Breast epithelium (tissue), 4 donors: ENCODE data around the gene MARVELD1. TPM values are rescaled to one million over a fixed set of nuclear protein-coding genes. Genes with fewer than 3 reads are reported as not detected.

Source experiments
- DNase-seq, 2 donors: peaks; one replicate each; pipeline ENCODE4 v3.0.0-alpha.2; 2019; ENCODE audit warnings: low spot score in 2 of 2
- H3K27ac ChIP-seq, 2 donors: fragments of 200-600 bp; sonication (generic) in 1 of 2; one replicate each; pipeline ENCODE4 v1.5.1; 2016 to 2019; ENCODE audit warnings: mild to moderate bottlenecking in 1 of 2
- H3K27me3 ChIP-seq, 2 donors: fragments of 200-600 bp; sonication (generic) in 1 of 2; one replicate each; pipeline versions ENCODE4 v1.5.1 to v1.6.0; 2017 to 2019; ENCODE audit warnings: control low read depth in 1 of 2, mild to moderate bottlenecking in 1 of 2
- H3K36me3 ChIP-seq: fragments of 200-600 bp; one replicate; pipeline ENCODE4 v1.5.1; 2019
- H3K4me1 ChIP-seq, 2 donors: fragments of 200-600 bp; sonication (generic); one replicate each; pipeline ENCODE4 v1.5.1; 2016 to 2019; ENCODE audit warnings: control low read depth in 1 of 2
- H3K4me3 ChIP-seq, 3 donors: fragments of 200-600 bp; sonication (generic); 1 replicate in 2 of 3; 2 replicates in 1 of 3; pipeline ENCODE4 v1.5.1; 2016 to 2019; ENCODE audit warnings: mild to moderate bottlenecking in 3 of 3, moderate library complexity in 2 of 3
- H3K9me3 ChIP-seq, 2 donors: fragments of 200-600 bp; sonication (generic) in 1 of 2; one replicate each; pipeline ENCODE4 v1.5.1; 2016 to 2019; ENCODE audit warnings: control low read depth in 1 of 2
- POLR2A ChIP-seq: fragments of 450-650 bp; IDR thresholded peaks from one replicate; pipeline ENCODE4 v1.6.1; 2016; ENCODE audit warnings: antibody characterized with exemption, mild to moderate bottlenecking, moderate library complexity
- POLR2AphosphoS5 ChIP-seq, 3 donors: sonication (generic); formaldehyde crosslinking; IDR thresholded peaks; one replicate each; pipeline ENCODE4 v1.6.1; 2017; ENCODE audit warnings: antibody characterized with exemption in 3 of 3
- intact Hi-C: fragments of 100-400 bp; cut with DNase I; formaldehyde crosslinking; loops from one replicate; pipeline ENCODE4 v1.15.1; 2023; ENCODE audit warnings: low total_unique reads
- total RNA-seq, 3 donors: library from RNA; depleted of rRNA; stranded (reverse); fragments of >200 nt; gene quantifications; one replicate each; pipeline ENCODE4 v1.1.0, GENCODE V29; 2016
- TF ChIP-seq, protein P1 (sequence below), 3 donors: fragments of 450-650 bp; IDR thresholded peaks; one replicate each; pipeline ENCODE4 v1.5.1; 2016 to 2017; ENCODE audit warnings: antibody characterized with exemption in 3 of 3, mild to moderate bottlenecking in 3 of 3, moderate library complexity in 3 of 3

Gene MARVELD1
- total RNA-seq, 3 donors from 2014 or later, result 13.4 to 19.8 (median 16.2) TPM

GRCh38 chr10:97759946-97760345, 46.4 kb downstream of the MARVELD1 start:
- H3K9me3 ChIP-seq, result no peaks in the 10 kb centered on the region
- DNase-seq, result no peak
- no peak overlapping the region for H3K4me3 ChIP-seq
- no peak overlapping the region for H3K27ac ChIP-seq
- no peaks in the 10 kb centered on the region for H3K4me1 ChIP-seq
- H3K27me3 ChIP-seq, result no peaks in the 10 kb centered on the region
- intact Hi-C loops, result no loop called here
- TF ChIP-seq, protein P1, sequence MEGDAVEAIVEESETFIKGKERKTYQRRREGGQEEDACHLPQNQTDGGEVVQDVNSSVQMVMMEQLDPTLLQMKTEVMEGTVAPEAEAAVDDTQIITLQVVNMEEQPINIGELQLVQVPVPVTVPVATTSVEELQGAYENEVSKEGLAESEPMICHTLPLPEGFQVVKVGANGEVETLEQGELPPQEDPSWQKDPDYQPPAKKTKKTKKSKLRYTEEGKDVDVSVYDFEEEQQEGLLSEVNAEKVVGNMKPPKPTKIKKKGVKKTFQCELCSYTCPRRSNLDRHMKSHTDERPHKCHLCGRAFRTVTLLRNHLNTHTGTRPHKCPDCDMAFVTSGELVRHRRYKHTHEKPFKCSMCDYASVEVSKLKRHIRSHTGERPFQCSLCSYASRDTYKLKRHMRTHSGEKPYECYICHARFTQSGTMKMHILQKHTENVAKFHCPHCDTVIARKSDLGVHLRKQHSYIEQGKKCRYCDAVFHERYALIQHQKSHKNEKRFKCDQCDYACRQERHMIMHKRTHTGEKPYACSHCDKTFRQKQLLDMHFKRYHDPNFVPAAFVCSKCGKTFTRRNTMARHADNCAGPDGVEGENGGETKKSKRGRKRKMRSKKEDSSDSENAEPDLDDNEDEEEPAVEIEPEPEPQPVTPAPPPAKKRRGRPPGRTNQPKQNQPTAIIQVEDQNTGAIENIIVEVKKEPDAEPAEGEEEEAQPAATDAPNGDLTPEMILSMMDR (IDR thresholded peaks at IDR 0.05), result no peak
- no peak for TF ChIP-seq POLR2A
- no peak for TF ChIP-seq POLR2AphosphoS5 (IDR thresholded peaks at IDR 0.05)
- no peaks in the 10 kb centered on the region for H3K36me3 ChIP-seq

DNA sequence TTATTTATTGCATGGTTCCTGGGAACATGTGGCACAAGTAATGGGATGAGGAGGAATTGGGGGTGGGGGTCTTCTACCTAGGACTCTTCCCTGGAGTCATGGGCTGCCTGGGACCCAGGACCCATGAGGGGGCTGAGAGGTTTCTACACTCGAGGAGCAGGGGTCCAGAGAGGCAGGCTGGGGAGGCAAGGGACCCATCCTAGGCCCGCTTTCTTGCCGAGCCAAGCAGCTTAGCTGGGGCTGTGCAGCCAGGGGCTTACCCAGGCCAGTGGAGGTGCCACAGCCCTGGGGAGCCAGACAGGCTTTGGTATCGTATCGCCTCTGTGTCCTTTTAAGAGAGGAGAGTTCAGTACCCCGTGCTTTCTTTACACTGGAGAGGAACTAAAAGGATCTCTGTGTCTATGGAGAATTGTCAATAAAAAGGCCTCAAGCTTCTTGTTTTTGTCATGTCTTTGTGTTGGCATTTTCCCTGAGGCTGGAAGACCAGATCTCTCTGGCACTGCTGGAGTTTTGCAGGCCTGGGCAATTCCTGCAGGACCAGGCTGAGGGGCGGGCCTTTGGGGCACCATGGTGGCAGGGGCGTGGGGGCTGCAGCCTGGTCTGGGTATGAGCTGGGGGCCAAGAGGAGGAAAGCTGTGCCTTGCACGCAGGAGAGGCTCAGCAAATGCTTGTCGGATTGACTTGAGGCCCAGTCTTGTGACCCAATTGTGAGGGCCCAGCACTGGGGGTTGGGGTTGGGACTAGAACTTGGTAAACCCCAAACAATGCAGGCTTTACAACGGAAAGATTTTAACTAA, 47.1 kb downstream of the MARVELD1 start:
- no peak overlapping the region for H3K4me3 ChIP-seq
- TF ChIP-seq POLR2A (no peak), POLR2AphosphoS5 (IDR thresholded peaks at IDR 0.05) (no peak)
- TF ChIP-seq, protein P1 (IDR thresholded peaks at IDR 0.05), result no peak
- no peak overlapping the region for H3K27ac ChIP-seq
- no peaks in the 10 kb centered on the region for H3K9me3 ChIP-seq
- H3K4me1 ChIP-seq, result no peaks in the 10 kb centered on the region
- no peaks in the 10 kb centered on the region for H3K27me3 ChIP-seq
- intact Hi-C loops, result no loop called here
- no peak for DNase-seq
- no peaks in the 10 kb centered on the region for H3K36me3 ChIP-seq

GRCh38 chr10:97761331-97761865, 47.9 kb downstream of the MARVELD1 start:
- no peak for DNase-seq
- H3K27me3 ChIP-seq, result no peaks in the 10 kb centered on the region
- H3K27ac ChIP-seq, result no peak overlapping the region
- H3K36me3 ChIP-seq, result no peaks in the 10 kb centered on the region
- TF ChIP-seq POLR2A, result no peak
- TF ChIP-seq, protein P1 (IDR thresholded peaks at IDR 0.05), result no peak
- TF ChIP-seq POLR2AphosphoS5 (IDR thresholded peaks at IDR 0.05), result no peak
- H3K4me3 ChIP-seq, result no peak overlapping the region
- no peaks in the 10 kb centered on the region for H3K4me1 ChIP-seq
- H3K9me3 ChIP-seq, result no peaks in the 10 kb centered on the region
- intact Hi-C loops, result no loop called here

- no peaks in the 10 kb centered on the region for H3K27me3 ChIP-seq
- H3K4me1 ChIP-seq, result no peaks in the 10 kb centered on the region
- intact Hi-C loops, result no loop called here
- H3K9me3 ChIP-seq, result no peaks in the 10 kb centered on the region
- TF ChIP-seq POLR2A (no peak), POLR2AphosphoS5 (IDR thresholded peaks at IDR 0.05) (no peak)
- TF ChIP-seq, protein P1 (IDR thresholded peaks at IDR 0.05), result no peak
- H3K27ac ChIP-seq, result no peak overlapping the region
- no peak overlapping the region for H3K4me3 ChIP-seq
- no peak for DNase-seq
- no peaks in the 10 kb centered on the region for H3K36me3 ChIP-seq
These were observed 48.5 kb downstream of the MARVELD1 start for GRCh38 chr10:97762056-97762455.

DNA sequence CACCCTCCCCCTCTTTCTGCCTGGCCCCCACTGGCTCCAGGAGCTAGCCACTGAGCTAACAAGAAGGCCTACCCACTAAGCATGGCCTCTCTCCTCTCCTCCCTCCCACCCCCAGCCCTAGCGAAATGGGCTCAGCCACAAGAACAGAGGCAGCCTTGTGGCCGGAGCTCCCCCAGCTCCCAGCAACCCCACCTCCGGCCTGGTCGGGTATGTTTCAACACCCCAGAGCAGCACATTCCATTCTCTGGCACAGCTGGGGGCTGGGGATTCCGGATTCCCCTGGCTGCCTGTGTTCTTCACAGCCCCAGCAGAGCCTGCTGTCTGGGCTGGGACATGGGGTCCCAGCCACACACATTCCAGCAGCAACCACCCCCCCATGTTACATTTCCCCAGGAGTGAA, 49.3 kb downstream of the MARVELD1 start:
- TF ChIP-seq, protein P1 (IDR thresholded peaks at IDR 0.05), result no peak
- TF ChIP-seq POLR2A, result no peak
- TF ChIP-seq POLR2AphosphoS5 (IDR thresholded peaks at IDR 0.05), result no peak
- Histone ChIP-seq H3K36me3 (no peaks in the 10 kb centered on the region), H3K27me3 (no peaks in the 10 kb centered on the region), H3K27ac (no peak overlapping the region), H3K4me3 (no peak overlapping the region), H3K4me1 (no peaks in the 10 kb centered on the region), H3K9me3 (no peaks in the 10 kb centered on the region)
- DNase-seq, result peak in 1 of 2 donors; percentile 48
- intact Hi-C loops, result no loop called here
